Measurements from ENCODE around the gene CES2. TPM values are rescaled to one million over a fixed set of nuclear protein-coding genes. Genes with fewer than 3 reads are reported as not detected.

Gene CES2
- total and polyA plus RNA-seq, 2 donors (not counting 3 experiments of a cell fraction or from before 2014, with no cell fraction given): 19.1 to 28.8 TPM

- Histone ChIP-seq H3K36me3 (ENCODE audit: control insufficient read depth in 2 of 2, extremely low read depth in 1 of 2, insufficient read depth in 2 of 2, low read length in 2 of 2) (peaks cover 0 to 18% of the 10 kb centered on the region in 2 experiments), H3K79me2 (ENCODE audit: control insufficient read depth, insufficient read depth, low read length) (no peaks in the 10 kb centered on the region), H3K9me3 (replicated peaks; ENCODE audit: control insufficient read depth, insufficient read depth, low read length) (no peaks in the 10 kb centered on the region), H3K4me2 (ENCODE audit: insufficient read depth, low read length) (no peak overlapping the region), H3K4me1 (ENCODE audit: control insufficient read depth, extremely low read depth, insufficient read depth, low read length) (peaks cover 12% of the 10 kb centered on the region), H4K20me1 (replicated peaks; ENCODE audit: control insufficient read depth, extremely low read depth, insufficient read depth, low read length) (no peaks in the 10 kb centered on the region), H3K9ac (replicated peaks; ENCODE audit: extremely low read depth, insufficient read depth, low read length) (no peak overlapping the region), H3K27ac (ENCODE audit: insufficient read depth, low read depth, low read length) (no peak overlapping the region), H3K4me3 (replicated peaks in 1 of 3; ENCODE audit: insufficient read depth in 1 of 3, low read depth in 1 of 3, low read length in 3 of 3) (no peak overlapping the region), H3K9me1 (replicated peaks; ENCODE audit: control insufficient read depth, extremely low read depth, insufficient read depth, low read length) (no peaks in the 10 kb centered on the region), H3K27me3 (ENCODE audit: control insufficient read depth in 2 of 2, insufficient read depth in 2 of 2, low read length in 2 of 2) (peaks cover 4 to 10% of the 10 kb centered on the region in 2 experiments), H2AFZ (ENCODE audit: low read depth, low read length) (no peak overlapping the region)
- POLR2A ChIA-PET: no interaction called here
- DNase-seq (ENCODE audit: low read depth, low spot score) (no peak), FAIRE-seq (no peak)
- dilution Hi-C loops (cut with MboI; ENCODE audit: extremely low pct_ligation_motif_present, low sequenced_read_pairs) (no loop called here), intact Hi-C loops (cut with micrococcal nuclease) (no loop called here)
- no peak for TF ChIP-seq CTCF (IDR thresholded peaks at IDR 0.05; ENCODE audit: extremely low read depth in 1 of 2, insufficient read depth in 1 of 2, low read depth in 1 of 2, low read length in 2 of 2)
- no peak for TF ChIP-seq GATA2 (IDR thresholded peaks at IDR 0.05; ENCODE audit: insufficient read depth, insufficient read length, low read depth, low read length)
- TF ChIP-seq MAX (IDR thresholded peaks at IDR 0.05; ENCODE audit: insufficient read depth, insufficient read length): no peak
- TF ChIP-seq MYC (IDR thresholded peaks at IDR 0.05; ENCODE audit: low read depth, low read length): no peak
- no peak for TF ChIP-seq POLR2AphosphoS5 (IDR thresholded peaks at IDR 0.05; ENCODE audit: insufficient read depth, low read depth, low read length)
- TF ChIP-seq POLR2A (IDR thresholded peaks at IDR 0.05; ENCODE audit: low read depth, low read length): no peak
- TF ChIP-seq EZH2 (IDR thresholded peaks at IDR 0.05; ENCODE audit: borderline replicate concordance, low read depth, low read length, severe bottlenecking): no peak
- TF ChIP-seq FOS (IDR thresholded peaks at IDR 0.05; ENCODE audit: borderline replicate concordance, insufficient read depth, low read length): no peak
- TF ChIP-seq JUN (IDR thresholded peaks at IDR 0.05; ENCODE audit: borderline replicate concordance, insufficient read depth, insufficient read length, low read depth): no peak
- no TSS peak for BruUV-seq (replicated peaks)
- CTCF ChIA-PET: interaction anchor here (0.6 to 3.4 kb wide), 3 partner anchors 9 to 209 kb away, joined by 3 to 18 read pairs (median 8); no protein-coding TSS in a partner anchor
Observed at GRCh38 chr16:66946541-66946940, 11.2 kb downstream of the CES2 start.

Data from endothelial cell of umbilical vein (primary cell).